ENCODE measurements around the gene MAD1L1.

MAD1L1 gene

DNA sequence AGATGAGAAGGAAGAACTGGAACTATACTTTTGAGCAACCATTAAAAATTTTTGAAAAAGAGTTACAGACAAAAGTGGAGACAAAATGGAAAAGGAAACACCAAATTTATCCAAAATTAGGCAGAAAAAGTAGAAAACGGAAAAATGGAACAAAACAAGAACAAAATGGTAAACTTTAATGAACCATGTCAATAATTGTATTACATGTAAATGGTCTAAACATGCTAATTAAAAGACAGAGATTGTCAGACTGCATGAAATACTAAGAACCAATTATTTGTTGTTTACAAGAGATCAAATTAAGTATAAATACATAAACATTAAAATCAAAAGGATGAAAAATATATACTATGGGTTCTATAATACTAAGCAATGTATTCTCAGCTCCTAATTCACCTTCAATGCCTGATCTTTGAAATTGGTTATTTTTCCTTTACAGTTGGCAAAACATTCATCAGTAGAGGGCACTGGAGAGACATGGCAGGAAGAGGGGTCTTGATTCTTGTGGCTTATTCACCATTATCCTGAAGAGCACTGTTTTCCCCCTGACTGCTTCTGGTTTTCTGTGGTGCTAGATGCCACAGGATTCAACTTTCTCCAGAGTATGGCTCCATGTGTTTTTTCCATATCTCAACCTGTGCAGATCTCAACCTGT is 437.7 kb downstream of the MAD1L1 start:
- DNase-seq: no peak

GRCh38 chr7:1787681-1788235 is 445.0 kb downstream of the MAD1L1 start:
- DNase-seq: no peak

DNA sequence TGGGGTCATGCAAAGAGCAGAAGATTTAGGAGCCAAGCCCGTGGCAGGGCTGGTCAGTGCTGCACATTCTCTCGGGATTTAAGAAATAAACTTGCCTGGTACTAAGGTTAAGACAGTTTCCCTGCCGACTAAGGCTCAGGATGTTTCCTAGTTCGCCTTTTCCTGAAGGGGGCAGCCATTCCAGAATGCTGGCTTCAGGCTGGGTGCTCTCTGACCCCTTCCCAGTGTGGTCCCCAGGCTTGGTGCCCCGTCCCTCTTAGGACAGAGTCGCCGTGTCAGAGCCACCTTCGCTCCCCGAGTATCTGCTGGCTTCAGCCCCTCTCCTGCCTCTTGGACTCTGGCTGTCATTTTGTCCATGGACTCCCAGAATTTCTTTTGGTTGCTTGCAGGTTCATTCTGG is 445.5 kb downstream of the MAD1L1 start:
- DNase-seq: no peak

GRCh38 chr7:1785839-1786238 is 446.9 kb downstream of the MAD1L1 start:
- no peak for DNase-seq

DNA sequence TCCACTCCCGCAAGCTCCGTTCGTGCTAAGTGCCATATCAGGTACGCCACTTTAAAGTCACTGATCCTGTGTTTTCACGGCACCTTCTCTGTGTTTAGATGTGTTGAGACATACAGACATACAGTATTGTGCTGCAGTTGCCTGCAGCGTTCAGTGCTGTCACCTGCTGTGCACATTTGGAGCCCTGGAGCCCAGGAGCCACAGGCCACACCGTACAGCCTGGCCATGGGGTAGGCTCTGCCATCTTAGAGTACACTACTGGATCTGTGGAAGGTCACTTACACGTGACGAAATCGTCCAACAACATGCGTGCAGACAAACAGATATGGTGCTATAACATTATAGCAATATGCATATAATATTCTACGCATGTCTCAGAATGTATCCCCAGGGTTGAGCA is 451.4 kb downstream of the MAD1L1 start:
- no peak for DNase-seq

DNA sequence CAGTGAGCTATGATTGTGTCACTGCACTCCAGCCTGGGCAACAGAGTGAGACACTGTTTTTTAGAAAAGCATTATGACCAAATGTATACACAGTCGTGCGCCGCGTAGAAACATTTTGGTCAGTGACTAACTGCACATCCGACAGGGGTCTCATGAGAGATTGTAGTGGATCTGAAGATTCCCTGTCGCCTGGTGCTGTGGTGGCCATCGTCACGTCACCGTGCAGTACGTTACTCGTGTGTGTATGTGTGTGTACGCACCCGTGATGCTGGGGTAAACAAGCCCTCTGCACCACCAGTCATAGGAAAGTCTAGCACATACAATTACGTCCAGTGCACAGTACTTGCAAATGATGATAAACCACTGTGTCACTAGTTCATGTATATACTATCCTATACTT is 453.3 kb downstream of the MAD1L1 start:
- no peak for DNase-seq

GRCh38 chr7:1777122-1777521 is 455.6 kb downstream of the MAD1L1 start:
- DNase-seq: no peak

DNA sequence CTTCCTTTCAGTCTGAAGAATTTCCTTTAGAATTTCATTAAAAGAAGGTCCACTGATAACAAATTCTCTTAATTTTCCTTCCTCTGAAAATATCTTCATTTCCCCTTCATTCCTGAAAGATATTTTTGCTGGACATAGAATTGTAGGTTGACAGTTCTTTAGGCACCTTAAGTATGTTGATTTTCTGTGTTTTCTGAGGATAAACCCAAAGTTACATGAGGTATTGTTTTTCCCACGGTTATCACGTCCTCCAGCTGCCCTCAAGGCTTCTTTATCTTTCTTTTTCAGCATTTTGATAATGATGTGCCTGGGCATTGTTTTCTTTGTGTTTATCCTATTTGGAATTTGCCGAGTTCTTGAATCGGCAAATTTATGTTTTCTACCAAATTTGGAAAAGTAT is 457.4 kb downstream of the MAD1L1 start:
- no peak for DNase-seq

GRCh38 chr7:1770331-1770730 is 462.4 kb downstream of the MAD1L1 start:
- no peak for DNase-seq

- DNase-seq: no peak
These were observed 463.2 kb downstream of the MAD1L1 start for GRCh38 chr7:1769286-1770200.

GRCh38 chr7:1768832-1769231 is 463.9 kb downstream of the MAD1L1 start:
- DNase-seq: no peak

DNA sequence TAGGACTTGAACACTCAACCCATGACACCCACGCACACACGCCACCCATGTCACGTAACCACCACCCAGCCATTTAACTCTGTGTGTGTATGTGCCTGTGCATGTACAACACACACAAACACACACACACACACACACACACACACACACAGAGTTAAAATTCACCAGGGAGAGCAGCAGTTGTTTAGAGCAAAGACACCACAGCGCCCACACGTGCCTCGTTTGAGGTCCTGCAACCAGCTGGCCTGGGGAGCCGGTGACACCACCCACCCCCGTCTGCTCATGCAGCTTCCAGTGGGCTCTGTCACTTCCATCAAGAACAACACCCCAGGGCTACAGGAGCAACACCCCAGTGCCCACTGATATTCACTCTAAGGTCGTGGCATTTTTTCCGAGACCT is 465.2 kb downstream of the MAD1L1 start:
- no peak for DNase-seq

Data from CD4-positive, alpha-beta T cell treated with Interleukin-4 for 1 hour (primary cell).